Activated effector memory CD4-positive, alpha-beta T cell treated with Interleukin-2 at 50 U/mL for 16 hours (primary cell): ENCODE measurements around the gene PDP2.
"Not testable (repeated sequence)": the region's sequence is repeated elsewhere in the genome, so short reads cannot be mapped to it uniquely, and the experiment has no call there.

Source experiments
- DNase-seq: peaks from one replicate; pipeline ENCODE4 v3.0.0-alpha.2; 2020

PDP2 gene

GRCh38 chr16:66921729-66922450 lies 41.6 kb downstream of the PDP2 start:
- DNase-seq, result no peak

- no peak for DNase-seq
These were observed 43.0 kb downstream of the PDP2 start for GRCh38 chr16:66923247-66923731.

- no peak for DNase-seq
These were observed 43.6 kb downstream of the PDP2 start for GRCh38 chr16:66923866-66924265.

DNA sequence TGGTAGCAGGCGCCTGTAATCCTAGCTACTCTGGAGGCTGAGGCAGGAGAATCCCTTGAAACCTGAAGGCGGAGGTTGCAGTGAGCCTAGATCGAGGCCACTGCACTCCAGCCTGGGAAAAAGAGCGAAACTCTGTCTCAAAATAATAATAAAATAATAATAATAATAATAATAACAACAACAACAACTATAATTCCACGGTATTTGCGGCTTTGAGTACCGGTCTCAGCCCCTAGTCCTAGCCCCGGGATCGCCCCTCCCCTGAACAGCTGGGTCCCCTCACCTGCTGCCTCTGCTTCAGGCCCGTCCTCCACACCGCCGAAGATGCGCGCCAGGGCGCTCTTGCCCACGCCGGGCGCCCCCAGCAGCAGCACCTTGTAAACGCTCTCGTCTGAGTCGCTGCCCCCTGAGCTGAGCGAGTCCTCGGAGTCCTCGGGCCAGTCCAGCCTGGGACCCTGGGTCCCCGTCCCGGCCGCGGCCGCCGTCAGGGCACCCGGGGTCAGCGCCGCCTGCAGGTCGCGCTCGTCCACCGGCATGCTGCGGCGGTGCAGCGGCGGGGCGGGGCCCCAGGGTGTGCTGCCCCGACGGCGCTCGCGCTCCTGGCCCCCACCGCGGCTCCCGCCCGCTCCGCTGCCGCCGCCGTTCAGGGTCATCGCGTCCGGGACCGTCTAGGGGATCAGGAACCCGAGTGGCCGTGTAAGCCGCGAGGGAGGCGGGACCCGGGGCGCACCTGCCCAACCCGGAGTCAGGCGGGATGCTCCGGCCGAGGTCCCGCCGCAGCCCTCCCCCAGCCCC lies 44.4 kb downstream of the PDP2 start:
- DNase-seq, result peak; percentile 14

GRCh38 chr16:66925322-66925840 lies 45.1 kb downstream of the PDP2 start, which contains the start of gene RRAD:
TSS of gene RRAD (minus strand) at chr16:66925535. CDS start at chr16:66925179, 356 bp downstream.
- DNase-seq, result no peak

DNA sequence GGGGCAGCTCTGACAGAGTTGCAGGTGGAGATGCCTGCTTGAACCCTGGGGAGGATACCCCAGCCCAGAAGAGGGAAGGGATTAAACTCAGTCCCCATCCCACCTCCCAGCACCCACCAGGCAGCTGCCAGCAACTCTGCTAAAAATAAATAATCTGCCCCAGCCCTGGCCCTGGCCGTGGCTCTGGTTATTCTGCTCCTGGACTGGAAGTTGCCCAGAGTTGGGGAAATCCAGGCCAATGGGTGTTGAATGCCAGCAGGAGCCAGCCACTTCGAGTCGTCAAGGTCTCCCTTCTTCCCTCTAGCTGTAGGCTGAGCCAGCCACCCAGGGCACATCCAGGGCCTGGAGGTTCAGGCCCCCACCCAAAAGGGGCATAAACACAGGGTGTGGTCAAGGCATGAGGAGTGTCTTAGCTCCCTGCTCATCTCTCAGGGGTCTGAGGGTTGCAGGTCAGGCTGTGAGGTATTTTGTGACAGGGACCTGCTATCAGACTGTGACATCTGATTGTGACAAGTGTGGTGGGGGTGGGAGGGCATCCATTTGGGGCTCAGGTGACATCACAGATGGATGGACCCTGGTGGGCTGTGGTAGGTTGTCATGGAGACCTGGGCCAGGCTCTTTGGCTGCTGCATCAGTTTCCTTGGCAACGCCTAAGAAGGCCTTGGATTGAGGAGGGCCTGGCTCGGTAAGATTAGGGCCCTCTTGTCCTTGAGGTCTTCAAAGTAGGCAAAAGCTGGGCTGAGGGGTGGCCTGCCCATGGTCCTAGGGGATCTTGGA lies 46.0 kb downstream of the PDP2 start:
- no peak for DNase-seq

GRCh38 chr16:66926961-66927436 lies 46.7 kb downstream of the PDP2 start:
- no peak for DNase-seq

- no peak for DNase-seq
These were observed 47.8 kb downstream of the PDP2 start for GRCh38 chr16:66927918-66928649.

GRCh38 chr16:66928702-66929388 lies 48.5 kb downstream of the PDP2 start:
- no peak for DNase-seq

DNA sequence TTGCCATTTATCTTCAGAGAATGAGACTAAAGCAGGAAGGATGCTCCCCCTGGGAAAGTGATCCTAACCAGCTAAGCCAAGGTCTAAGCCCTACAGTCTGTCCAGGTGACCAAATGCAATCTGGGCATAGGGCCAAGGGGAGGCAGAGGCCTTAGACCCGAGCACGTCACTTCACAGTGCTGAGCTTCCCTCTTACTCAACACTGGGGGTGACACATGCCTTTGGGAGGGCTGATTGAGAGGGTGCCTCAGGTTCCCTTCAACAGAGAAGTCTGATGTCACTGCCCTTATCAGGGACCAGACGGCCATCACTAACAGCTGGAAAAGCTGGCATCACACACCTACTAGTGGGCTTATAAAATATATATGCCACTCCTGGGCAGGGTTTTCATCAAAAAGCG lies 49.9 kb downstream of the PDP2 start:
- no peak for DNase-seq

DNA sequence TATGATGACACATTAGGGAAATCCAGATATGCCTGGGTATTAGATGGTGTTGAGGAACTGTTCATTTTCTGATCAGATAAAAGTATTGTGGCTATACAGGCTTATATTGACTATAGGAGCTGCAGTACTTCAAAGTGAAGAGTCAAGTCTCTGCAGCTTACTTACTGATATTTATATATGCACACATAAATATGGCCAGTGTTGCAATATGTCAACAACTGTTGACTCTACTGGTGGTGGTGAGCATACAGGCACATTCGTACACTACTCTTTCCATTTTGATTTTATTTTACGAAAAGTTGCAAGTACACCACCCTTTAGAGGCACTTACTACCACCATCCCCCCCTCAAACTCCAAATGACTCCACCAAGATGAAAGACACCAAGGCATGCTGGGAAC lies 51.4 kb downstream of the PDP2 start:
- DNase-seq, result no peak

- no peak for DNase-seq
These were observed 51.8 kb downstream of the PDP2 start for GRCh38 chr16:66932076-66932475.

GRCh38 chr16:66933776-66934137 lies 53.4 kb downstream of the PDP2 start:
- no peak for DNase-seq

DNA sequence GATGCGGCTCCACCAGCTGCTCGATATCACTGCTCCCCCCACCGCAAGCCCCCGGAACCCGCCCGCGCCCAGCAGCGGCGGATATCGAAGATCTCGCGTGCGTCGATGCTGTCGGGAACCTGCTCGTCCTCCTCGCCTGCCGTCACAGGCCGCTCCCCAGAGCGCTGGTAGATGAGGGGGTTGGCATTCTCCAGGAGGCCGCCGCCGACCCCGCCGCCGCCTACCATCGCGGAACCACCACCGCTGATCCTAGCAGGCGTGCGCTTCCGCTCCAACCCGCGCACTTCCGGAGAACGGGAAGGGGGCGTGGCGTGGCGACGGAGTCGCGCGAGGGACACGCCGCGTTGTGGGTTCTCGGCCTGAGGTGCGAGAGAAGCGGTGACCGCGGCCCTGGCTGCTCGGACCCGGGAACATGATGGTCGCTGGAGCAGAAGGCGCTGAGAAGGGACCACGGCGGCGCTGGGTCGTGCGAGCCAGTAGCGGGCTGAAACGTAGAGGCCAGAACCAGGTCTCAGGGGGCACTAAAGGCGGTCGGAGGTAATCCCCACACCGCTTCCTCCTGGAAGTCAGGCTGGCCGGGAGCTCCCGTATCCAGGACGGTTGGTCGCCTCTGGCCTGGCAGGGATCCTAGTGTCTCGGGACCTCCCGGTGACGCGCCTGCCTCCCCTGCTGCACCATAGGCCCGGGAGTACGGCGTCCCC lies 54.0 kb downstream of the PDP2 start, which contains the start of gene CIAO2B:
TSS of gene CIAO2B (minus strand) at position 265 of the 701 bp plus-strand sequence. CDS start at position 227, 38 bp downstream.
- DNase-seq, result peak; percentile 83

DNA sequence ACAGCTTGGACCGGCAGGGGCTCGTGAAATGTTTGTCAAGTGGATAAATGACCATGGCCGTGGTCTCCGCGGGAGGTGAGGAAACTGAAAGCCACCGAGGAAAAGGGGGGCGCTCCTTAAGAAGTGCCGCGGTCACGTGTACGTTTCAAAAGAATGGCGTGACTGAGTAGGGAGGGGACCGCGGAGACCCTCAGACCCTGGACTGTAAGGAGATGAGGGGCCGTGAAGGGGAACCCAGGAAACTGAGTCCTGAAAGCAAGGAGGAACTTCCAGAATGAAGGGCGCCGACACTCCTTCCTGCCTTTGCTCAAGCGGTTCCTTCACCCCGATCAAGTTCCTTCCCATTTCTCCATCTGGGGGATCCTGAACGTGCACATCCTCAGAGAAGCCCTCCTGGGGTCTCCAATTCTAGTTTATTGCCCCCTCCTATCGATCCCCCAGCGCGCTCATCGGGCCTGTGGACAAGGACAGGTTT lies 54.6 kb downstream of the PDP2 start:
- not testable (repeated sequence) for DNase-seq

DNA sequence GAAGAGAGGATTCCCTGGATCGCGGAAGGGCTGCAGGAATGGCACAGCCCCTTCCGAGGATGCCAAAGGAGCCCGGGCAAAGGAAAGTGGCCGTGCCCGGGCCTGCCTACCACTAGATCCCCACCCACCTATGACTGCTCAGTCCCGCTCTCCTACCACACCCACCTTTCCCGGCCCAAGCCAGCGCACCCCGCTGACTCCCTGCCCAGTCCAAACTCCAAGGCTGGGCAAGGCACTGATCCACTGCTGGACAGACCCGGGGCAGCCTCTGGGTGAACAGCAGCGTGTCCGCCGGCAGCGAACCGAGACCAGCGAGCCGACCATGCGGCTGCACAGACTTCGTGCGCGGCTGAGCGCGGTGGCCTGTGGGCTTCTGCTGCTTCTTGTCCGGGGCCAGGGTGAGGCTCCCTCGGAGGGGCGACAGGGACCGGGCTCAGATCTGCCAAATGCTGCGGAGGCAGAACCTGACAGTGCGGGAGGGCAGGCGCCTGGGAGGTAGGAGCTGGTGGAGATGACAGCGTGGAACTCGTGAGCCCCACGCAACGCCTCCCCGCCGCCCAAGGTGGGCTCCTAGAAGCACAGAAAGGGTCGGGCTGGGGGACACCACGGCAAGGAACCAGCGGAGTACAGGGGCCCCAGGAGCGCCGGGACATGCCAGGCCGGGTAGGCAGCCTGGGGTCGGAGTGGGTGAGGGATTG lies 55.1 kb downstream of the PDP2 start, which contains the start of gene CES2:
TSS of gene CES2 (plus strand) at position 203 of the 698 bp plus-strand sequence. CDS start at position 323, 120 bp downstream.
- DNase-seq, result no peak

DNA sequence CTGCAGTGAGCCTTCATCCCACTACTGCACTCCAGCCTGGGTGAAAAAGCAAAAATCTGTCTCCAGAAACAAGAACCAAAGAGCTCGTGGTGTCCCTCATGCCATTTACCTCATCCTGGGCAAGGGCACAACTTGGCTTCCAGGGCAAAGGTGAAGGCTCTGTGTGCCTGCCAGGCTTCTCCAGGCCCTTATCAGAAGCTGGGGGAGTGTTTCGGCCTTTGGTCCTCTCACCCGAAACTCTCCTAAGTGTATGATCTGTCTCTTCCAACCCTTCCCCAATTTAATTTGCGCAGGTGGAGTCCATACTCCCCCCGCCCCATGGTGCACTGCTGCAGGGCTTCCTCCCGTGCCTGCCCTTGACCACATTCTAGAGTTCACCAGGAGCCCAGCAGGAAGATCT lies 56.1 kb downstream of the PDP2 start:
- DNase-seq, result no peak

DNA sequence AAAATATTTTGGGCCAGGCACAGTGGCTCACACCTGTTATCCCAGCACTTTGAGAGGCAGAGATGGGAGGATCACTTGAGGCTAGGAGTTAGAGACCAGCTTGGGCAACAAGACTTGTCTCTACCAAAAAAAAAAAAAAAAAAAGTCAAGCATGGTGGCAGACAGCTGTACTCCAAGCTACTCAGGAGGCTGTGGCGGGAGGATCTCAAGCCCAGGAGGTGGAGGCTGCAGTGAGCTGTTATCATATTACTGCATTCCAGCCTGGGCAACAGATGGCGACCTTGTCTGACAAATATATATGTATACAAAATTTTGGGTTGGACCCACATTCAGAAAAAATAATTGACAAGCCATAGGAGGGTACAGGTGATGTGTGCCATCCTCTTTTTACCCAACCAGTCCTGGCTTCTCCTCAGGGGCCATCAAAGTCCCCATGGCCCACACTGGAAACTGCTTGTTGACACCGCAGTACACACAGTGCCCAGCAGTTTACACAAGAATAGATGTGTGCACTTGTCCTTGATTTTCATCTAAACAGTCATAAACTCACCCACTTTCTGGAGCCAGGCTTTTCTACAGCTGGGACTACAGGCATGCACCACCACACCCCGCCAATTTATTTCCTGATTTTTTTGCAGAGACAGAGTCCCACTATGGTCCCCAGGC lies 56.7 kb downstream of the PDP2 start:
- DNase-seq, result no peak

GRCh38 chr16:66937725-66938337 lies 57.5 kb downstream of the PDP2 start:
- DNase-seq, result no peak
